ENCODE measurements around the gene GLOD4.

Gene GLOD4

DNA sequence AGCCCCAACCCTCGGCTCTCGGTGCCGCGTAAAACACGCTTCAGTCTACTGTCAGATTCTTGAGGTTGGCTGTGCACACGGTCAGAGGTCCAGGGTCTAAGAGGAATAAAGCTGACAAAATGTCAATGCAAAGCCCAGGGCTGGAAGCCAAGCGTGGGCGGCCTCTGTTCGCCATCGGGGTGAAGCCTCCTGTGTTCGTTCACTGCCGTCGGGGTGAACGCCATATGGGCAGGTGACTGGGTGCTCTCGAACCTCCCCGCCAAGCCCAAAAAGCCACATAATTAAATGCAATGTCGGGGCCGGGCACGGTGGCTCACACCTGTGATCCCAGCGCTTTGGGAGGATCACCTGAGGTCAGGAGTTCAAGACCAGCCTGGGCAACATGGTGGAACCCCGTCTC is 44.7 kb upstream of the GLOD4 start:
- Histone ChIP-seq H3K27me3 (ENCODE audit: insufficient read depth, poor library complexity, severe bottlenecking) (no peaks in the 10 kb centered on the region), H3K9me3 (ENCODE audit: severe bottlenecking) (no peaks in the 10 kb centered on the region), H3K36me3 (ENCODE audit: low read depth) (peaks cover 52% of the 10 kb centered on the region), H3K4me3 (ENCODE audit: severe bottlenecking) (no peak overlapping the region), H3K4me1 (ENCODE audit: insufficient read depth, poor library complexity, severe bottlenecking) (no peaks in the 10 kb centered on the region), H3K27ac (ENCODE audit: poor library complexity, severe bottlenecking) (no peak overlapping the region)
- no peak for ATAC-seq (ENCODE audit: low read depth)
- no peak for DNase-seq (ENCODE audit: low spot score)
- TF ChIP-seq, protein P1, sequence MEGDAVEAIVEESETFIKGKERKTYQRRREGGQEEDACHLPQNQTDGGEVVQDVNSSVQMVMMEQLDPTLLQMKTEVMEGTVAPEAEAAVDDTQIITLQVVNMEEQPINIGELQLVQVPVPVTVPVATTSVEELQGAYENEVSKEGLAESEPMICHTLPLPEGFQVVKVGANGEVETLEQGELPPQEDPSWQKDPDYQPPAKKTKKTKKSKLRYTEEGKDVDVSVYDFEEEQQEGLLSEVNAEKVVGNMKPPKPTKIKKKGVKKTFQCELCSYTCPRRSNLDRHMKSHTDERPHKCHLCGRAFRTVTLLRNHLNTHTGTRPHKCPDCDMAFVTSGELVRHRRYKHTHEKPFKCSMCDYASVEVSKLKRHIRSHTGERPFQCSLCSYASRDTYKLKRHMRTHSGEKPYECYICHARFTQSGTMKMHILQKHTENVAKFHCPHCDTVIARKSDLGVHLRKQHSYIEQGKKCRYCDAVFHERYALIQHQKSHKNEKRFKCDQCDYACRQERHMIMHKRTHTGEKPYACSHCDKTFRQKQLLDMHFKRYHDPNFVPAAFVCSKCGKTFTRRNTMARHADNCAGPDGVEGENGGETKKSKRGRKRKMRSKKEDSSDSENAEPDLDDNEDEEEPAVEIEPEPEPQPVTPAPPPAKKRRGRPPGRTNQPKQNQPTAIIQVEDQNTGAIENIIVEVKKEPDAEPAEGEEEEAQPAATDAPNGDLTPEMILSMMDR (IDR thresholded peaks at IDR 0.05; ENCODE audit: poor library complexity, severe bottlenecking): no peak

DNA sequence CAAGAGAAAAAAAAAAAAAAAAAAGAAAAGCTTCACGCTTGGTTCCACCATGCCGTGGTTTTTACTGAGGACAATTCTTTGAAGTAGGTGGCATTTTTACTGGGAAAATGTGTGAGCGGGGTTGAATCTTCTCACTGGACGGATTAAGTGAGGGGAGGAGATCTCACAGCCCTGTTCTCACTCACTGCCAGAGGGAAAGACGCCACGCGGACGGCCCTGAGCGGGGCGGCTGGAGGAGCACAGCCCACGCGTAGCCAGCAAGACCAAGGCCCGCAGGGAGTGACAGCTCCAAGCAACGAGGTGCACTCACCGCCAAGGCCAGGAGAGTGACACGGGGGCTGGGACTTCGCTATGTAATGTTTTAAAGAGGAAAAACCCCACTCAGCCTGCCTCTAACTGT is 43.1 kb upstream of the GLOD4 start:
- no peak for DNase-seq (ENCODE audit: low spot score)
- Histone ChIP-seq H3K27ac (ENCODE audit: poor library complexity, severe bottlenecking) (no peak overlapping the region), H3K9me3 (ENCODE audit: severe bottlenecking) (no peaks in the 10 kb centered on the region), H3K36me3 (ENCODE audit: low read depth) (peaks cover 55% of the 10 kb centered on the region), H3K4me3 (ENCODE audit: severe bottlenecking) (no peak overlapping the region), H3K27me3 (ENCODE audit: insufficient read depth, poor library complexity, severe bottlenecking) (no peaks in the 10 kb centered on the region), H3K4me1 (ENCODE audit: insufficient read depth, poor library complexity, severe bottlenecking) (no peaks in the 10 kb centered on the region)
- ATAC-seq (ENCODE audit: low read depth): no peak
- TF ChIP-seq, protein P1 (IDR thresholded peaks at IDR 0.05; ENCODE audit: poor library complexity, severe bottlenecking): no peak

DNA sequence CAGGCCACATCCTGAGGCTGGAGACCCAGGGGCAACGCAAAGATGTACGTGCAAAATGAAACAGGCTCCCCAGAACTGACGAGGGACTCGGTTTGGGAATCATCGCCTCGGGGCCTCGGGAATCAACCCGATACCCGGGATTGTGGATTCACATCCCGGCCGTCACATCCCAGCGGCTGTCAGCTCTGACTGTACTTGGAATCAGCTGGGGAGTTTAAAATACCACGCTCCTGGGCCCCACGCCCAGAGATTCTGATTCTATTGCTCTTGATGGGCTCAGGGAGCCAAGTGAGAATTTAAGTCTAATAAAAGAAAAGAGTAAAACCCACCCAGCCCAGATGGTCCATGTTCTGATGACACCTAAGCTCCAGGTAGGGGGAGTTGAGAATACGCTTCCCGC is 42.3 kb upstream of the GLOD4 start:
- Histone ChIP-seq H3K4me1 (ENCODE audit: insufficient read depth, poor library complexity, severe bottlenecking) (no peaks in the 10 kb centered on the region), H3K4me3 (ENCODE audit: severe bottlenecking) (no peak overlapping the region), H3K9me3 (ENCODE audit: severe bottlenecking) (no peaks in the 10 kb centered on the region), H3K27me3 (ENCODE audit: insufficient read depth, poor library complexity, severe bottlenecking) (no peaks in the 10 kb centered on the region), H3K36me3 (ENCODE audit: low read depth) (peaks cover 56% of the 10 kb centered on the region), H3K27ac (ENCODE audit: poor library complexity, severe bottlenecking) (no peak overlapping the region)
- DNase-seq (ENCODE audit: low spot score) (no peak), ATAC-seq (ENCODE audit: low read depth) (no peak)
- TF ChIP-seq, protein P1 (IDR thresholded peaks at IDR 0.05; ENCODE audit: poor library complexity, severe bottlenecking): no peak

DNA sequence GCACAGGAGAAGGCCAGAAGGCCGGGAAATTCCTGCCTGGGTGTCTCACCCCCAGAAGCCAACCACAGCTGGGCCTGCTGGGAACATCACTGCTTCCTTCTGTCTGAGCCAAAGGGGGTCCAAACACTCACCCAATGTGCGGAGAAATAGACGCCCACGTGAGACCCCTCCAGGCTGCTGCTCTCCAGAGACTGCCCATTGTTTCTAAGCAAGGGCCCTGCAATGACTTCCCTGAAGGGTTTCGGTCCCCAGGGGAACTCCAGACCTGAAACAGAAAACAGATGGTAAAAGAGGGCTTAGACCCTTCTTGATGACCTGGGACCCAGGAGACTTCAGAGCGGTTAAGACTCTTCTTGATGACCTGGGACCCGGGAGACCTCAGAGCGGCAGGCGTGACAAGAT is 41.4 kb upstream of the GLOD4 start:
- H3K4me1 ChIP-seq (ENCODE audit: insufficient read depth, poor library complexity, severe bottlenecking): no peaks in the 10 kb centered on the region

DNA sequence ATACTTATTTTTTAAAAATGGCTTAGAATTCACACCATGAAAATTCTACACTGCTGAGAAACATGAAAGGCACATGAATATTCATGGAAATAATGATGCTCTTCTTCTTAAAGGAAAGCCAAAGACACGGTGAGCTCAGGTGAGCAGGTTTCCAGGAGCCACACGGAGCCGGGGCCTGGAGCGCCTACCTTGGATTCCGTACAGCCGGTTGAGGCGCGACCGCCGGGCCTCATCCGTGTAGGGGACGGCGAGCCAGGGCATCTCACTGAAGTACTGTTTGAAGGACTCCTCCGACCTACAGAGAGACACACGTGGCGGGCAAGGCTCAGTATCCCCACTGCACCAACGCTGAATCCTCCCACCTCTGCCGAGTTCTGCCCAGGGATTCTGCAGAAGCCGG is 37.2 kb upstream of the GLOD4 start:
- ATAC-seq (ENCODE audit: low read depth): no peak; the same call in 2 of the 3 replicates
- TF ChIP-seq, protein P1 (IDR thresholded peaks at IDR 0.05; ENCODE audit: poor library complexity, severe bottlenecking): no peak
- Histone ChIP-seq H3K4me1 (ENCODE audit: insufficient read depth, poor library complexity, severe bottlenecking) (no peaks in the 10 kb centered on the region), H3K9me3 (ENCODE audit: severe bottlenecking) (no peaks in the 10 kb centered on the region), H3K27me3 (ENCODE audit: insufficient read depth, poor library complexity, severe bottlenecking) (no peaks in the 10 kb centered on the region), H3K36me3 (ENCODE audit: low read depth) (peaks cover 77% of the 10 kb centered on the region), H3K27ac (ENCODE audit: poor library complexity, severe bottlenecking) (no peak overlapping the region), H3K4me3 (ENCODE audit: severe bottlenecking) (no peak overlapping the region)
- DNase-seq (ENCODE audit: low spot score): no peak

More for the DNA sequence above, 41.4 kb upstream of the GLOD4 start:
- H3K27me3 ChIP-seq (ENCODE audit: insufficient read depth, poor library complexity, severe bottlenecking): no peaks in the 10 kb centered on the region
- no peak for ATAC-seq (ENCODE audit: low read depth)
- no peak overlapping the region for H3K4me3 ChIP-seq (ENCODE audit: severe bottlenecking)
- TF ChIP-seq, protein P1 (IDR thresholded peaks at IDR 0.05; ENCODE audit: poor library complexity, severe bottlenecking): no peak
- H3K9me3 ChIP-seq (ENCODE audit: severe bottlenecking): no peaks in the 10 kb centered on the region
- peaks cover 63% of the 10 kb centered on the region for H3K36me3 ChIP-seq (ENCODE audit: low read depth)
- no peak for DNase-seq (ENCODE audit: low spot score)
- H3K27ac ChIP-seq (ENCODE audit: poor library complexity, severe bottlenecking): no peak overlapping the region

Data from RWPE2 (cell line).